ENCODE results near the gene COMMD6. TPM values are rescaled to one million over a fixed set of nuclear protein-coding genes. Genes with fewer than 3 reads are reported as not detected.

The COMMD6 gene
- total and polyA plus RNA-seq, 9 of the 15 experiments (the other 6 are each of a cell fraction or from before 2014, with no cell fraction given) = 32.6 to 116 (median 65.0) TPM

DNA sequence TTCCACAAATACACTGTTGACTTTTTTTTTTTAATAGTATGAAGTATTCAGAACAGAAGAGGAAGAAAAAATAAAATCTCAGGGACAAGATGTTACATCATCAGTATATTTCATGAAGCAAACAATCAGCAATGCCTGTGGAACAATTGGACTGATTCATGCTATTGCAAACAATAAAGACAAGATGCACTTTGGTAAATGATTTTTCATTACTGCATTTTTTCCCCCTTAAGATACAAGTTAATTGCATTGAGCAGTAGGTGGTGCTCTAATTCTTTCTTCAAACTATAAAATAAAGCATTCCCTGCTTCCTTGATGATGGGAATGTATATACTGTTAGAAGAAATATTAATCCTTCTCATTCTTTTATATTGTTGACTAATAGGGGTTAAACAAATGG lies 29.0 kb upstream of the COMMD6 start:
- no peaks in the 10 kb centered on the region for H3K9me3 ChIP-seq (replicated peaks; ENCODE audit: control insufficient read depth, insufficient read depth, low read depth, low read length)
- CTCF ChIA-PET (ENCODE audit: low intra/inter-chr PET ratio) = no interaction called here
- ATAC-seq (no peak), DNase-seq (ENCODE audit: extremely low read depth in 1 of 4, low spot score in 3 of 4) (no peak), FAIRE-seq (no peak)
- H3K27ac ChIP-seq (ENCODE audit: extremely low read depth, low read depth, low read length) = no peak overlapping the region
- no peaks in the 10 kb centered on the region for H3K9me1 ChIP-seq (ENCODE audit: control insufficient read depth, insufficient read depth, low read length)
- no peak overlapping the region for H3K9ac ChIP-seq (ENCODE audit: insufficient read depth in 1 of 2, low read depth in 2 of 2, low read length in 2 of 2)
- POLR2A ChIA-PET = no interaction called here
- in situ Hi-C loops (cut with MboI) = no loop called here
- no peak overlapping the region for H3K4me3 ChIP-seq
- no peaks in the 10 kb centered on the region for H3K79me2 ChIP-seq (ENCODE audit: control insufficient read depth, insufficient read depth, low read length)
- no peaks in the 10 kb centered on the region; a peak in 1 of 5 replicates for H3K4me1 ChIP-seq (replicated peaks in 1 of 2; ENCODE audit: control insufficient read depth in 2 of 2, insufficient read depth in 2 of 2, low read length in 2 of 2)
- no peaks in the 10 kb centered on the region for H3K27me3 ChIP-seq (ENCODE audit: control insufficient read depth in 2 of 2, insufficient read depth in 2 of 2, low read length in 2 of 2)
- H4K20me1 ChIP-seq (replicated peaks; ENCODE audit: control insufficient read depth, insufficient read depth, low read length) = no peaks in the 10 kb centered on the region
- no peak overlapping the region for H2AFZ ChIP-seq (ENCODE audit: low read depth, low read length)
- no peak overlapping the region for H3K4me2 ChIP-seq (ENCODE audit: insufficient read depth, low read length)
- no TSS peak for BruUV-seq (replicated peaks)
- intact Hi-C loops (cut with micrococcal nuclease) = no loop called here
- H3K36me3 ChIP-seq (ENCODE audit: control insufficient read depth, insufficient read depth, low read length) = peaks cover 52% of the 10 kb centered on the region
- TF ChIP-seq ZC3H4 (CRISPR knock-in tag; IDR thresholded peaks at IDR 0.05; ENCODE audit: borderline replicate concordance) = no peak
- TF ChIP-seq NFXL1 (CRISPR knock-in tag; IDR thresholded peaks at IDR 0.05) = no peak
- no peak for TF ChIP-seq GATAD2A (IDR thresholded peaks at IDR 0.05)
- TF ChIP-seq, protein P1, sequence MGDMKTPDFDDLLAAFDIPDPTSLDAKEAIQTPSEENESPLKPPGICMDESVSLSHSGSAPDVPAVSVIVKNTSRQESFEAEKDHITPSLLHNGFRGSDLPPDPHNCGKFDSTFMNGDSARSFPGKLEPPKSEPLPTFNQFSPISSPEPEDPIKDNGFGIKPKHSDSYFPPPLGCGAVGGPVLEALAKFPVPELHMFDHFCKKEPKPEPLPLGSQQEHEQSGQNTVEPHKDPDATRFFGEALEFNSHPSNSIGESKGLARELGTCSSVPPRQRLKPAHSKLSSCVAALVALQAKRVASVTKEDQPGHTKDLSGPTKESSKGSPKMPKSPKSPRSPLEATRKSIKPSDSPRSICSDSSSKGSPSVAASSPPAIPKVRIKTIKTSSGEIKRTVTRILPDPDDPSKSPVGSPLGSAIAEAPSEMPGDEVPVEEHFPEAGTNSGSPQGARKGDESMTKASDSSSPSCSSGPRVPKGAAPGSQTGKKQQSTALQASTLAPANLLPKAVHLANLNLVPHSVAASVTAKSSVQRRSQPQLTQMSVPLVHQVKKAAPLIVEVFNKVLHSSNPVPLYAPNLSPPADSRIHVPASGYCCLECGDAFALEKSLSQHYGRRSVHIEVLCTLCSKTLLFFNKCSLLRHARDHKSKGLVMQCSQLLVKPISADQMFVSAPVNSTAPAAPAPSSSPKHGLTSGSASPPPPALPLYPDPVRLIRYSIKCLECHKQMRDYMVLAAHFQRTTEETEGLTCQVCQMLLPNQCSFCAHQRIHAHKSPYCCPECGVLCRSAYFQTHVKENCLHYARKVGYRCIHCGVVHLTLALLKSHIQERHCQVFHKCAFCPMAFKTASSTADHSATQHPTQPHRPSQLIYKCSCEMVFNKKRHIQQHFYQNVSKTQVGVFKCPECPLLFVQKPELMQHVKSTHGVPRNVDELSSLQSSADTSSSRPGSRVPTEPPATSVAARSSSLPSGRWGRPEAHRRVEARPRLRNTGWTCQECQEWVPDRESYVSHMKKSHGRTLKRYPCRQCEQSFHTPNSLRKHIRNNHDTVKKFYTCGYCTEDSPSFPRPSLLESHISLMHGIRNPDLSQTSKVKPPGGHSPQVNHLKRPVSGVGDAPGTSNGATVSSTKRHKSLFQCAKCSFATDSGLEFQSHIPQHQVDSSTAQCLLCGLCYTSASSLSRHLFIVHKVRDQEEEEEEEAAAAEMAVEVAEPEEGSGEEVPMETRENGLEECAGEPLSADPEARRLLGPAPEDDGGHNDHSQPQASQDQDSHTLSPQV (IDR thresholded peaks at IDR 0.05) = no peak
- no peak for TF ChIP-seq BHLHE40 (IDR thresholded peaks at IDR 0.05; ENCODE audit: low read length)
- TF ChIP-seq, protein P2, sequence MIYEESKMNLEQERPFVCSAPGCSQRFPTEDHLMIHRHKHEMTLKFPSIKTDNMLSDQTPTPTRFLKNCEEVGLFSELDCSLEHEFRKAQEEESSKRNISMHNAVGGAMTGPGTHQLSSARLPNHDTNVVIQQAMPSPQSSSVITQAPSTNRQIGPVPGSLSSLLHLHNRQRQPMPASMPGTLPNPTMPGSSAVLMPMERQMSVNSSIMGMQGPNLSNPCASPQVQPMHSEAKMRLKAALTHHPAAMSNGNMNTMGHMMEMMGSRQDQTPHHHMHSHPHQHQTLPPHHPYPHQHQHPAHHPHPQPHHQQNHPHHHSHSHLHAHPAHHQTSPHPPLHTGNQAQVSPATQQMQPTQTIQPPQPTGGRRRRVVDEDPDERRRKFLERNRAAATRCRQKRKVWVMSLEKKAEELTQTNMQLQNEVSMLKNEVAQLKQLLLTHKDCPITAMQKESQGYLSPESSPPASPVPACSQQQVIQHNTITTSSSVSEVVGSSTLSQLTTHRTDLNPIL (CRISPR knock-in tag; IDR thresholded peaks at IDR 0.05) = no peak
- no peak for TF ChIP-seq ZNF212 (CRISPR knock-in tag; IDR thresholded peaks at IDR 0.05)
- TF ChIP-seq ETV1 (tag; conservative IDR thresholded peaks at IDR 0.05; ENCODE audit: low read depth) = no peak
- TF ChIP-seq, protein P3, sequence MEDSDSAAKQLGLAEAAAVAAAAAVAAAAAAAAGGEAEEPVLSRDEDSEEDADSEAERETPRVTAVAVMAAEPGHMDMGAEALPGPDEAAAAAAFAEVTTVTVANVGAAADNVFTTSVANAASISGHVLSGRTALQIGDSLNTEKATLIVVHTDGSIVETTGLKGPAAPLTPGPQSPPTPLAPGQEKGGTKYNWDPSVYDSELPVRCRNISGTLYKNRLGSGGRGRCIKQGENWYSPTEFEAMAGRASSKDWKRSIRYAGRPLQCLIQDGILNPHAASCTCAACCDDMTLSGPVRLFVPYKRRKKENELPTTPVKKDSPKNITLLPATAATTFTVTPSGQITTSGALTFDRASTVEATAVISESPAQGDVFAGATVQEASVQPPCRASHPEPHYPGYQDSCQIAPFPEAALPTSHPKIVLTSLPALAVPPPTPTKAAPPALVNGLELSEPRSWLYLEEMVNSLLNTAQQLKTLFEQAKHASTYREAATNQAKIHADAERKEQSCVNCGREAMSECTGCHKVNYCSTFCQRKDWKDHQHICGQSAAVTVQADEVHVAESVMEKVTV (CRISPR knock-in tag; IDR thresholded peaks at IDR 0.05) = no peak
- no peak for TF ChIP-seq ARID2 (IDR thresholded peaks at IDR 0.05)
- TF ChIP-seq DNMT1 (IDR thresholded peaks at IDR 0.05) = no peak
- TF ChIP-seq, protein P4, sequence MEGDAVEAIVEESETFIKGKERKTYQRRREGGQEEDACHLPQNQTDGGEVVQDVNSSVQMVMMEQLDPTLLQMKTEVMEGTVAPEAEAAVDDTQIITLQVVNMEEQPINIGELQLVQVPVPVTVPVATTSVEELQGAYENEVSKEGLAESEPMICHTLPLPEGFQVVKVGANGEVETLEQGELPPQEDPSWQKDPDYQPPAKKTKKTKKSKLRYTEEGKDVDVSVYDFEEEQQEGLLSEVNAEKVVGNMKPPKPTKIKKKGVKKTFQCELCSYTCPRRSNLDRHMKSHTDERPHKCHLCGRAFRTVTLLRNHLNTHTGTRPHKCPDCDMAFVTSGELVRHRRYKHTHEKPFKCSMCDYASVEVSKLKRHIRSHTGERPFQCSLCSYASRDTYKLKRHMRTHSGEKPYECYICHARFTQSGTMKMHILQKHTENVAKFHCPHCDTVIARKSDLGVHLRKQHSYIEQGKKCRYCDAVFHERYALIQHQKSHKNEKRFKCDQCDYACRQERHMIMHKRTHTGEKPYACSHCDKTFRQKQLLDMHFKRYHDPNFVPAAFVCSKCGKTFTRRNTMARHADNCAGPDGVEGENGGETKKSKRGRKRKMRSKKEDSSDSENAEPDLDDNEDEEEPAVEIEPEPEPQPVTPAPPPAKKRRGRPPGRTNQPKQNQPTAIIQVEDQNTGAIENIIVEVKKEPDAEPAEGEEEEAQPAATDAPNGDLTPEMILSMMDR (IDR thresholded peaks at IDR 0.05 in 2 of 3, conservative IDR thresholded peaks at IDR 0.05 in 1 of 3; ENCODE audit: insufficient read depth in 2 of 3, low read depth in 1 of 3, low read length in 3 of 3) = peak in 1 of 3 experiments; percentile 33; a peak in 1 of 6 replicates
- TF ChIP-seq NR3C1 (CRISPR knock-in tag; IDR thresholded peaks at IDR 0.05) = no peak

Data from K562 (cell line).